Fibroblast of the aortic adventitia (primary cell): Measurements from ENCODE around the gene FIGNL2. TPM values are rescaled to one million over a fixed set of nuclear protein-coding genes. Genes with fewer than 3 reads are reported as not detected.
A peak's percentile ranks its signal among the peaks of the same experiment; 100 is the strongest.

Source experiments
- DNase-seq: peaks from one replicate; pipeline ENCODE4 v3.0.0-alpha.2; 2010; ENCODE audit warnings: low read depth
- H3K4me3 ChIP-seq: 2 replicates; pipeline ENCODE4 v1.5.1; 2011; ENCODE audit warnings: low read depth, mild to moderate bottlenecking, control low read depth, low read length, moderate library complexity
- total RNA-seq: library from RNA; depleted of rRNA; stranded (reverse); fragments of >200 nt; gene quantifications from 2 replicates; pipeline ENCODE4 v1.2.3, GENCODE V29; 2012; ENCODE audit warnings: low replicate concordance
- TF ChIP-seq, protein P1 (sequence below): IDR thresholded peaks from 2 replicates; pipeline ENCODE4 v1.5.1; 2011; ENCODE audit warnings: mild to moderate bottlenecking, low read length, control low read depth, inconsistent platforms; ENCODE audit not compliant: insufficient read depth

Gene FIGNL2
- total RNA-seq, 1 donor, result 0.18 TPM

DNA sequence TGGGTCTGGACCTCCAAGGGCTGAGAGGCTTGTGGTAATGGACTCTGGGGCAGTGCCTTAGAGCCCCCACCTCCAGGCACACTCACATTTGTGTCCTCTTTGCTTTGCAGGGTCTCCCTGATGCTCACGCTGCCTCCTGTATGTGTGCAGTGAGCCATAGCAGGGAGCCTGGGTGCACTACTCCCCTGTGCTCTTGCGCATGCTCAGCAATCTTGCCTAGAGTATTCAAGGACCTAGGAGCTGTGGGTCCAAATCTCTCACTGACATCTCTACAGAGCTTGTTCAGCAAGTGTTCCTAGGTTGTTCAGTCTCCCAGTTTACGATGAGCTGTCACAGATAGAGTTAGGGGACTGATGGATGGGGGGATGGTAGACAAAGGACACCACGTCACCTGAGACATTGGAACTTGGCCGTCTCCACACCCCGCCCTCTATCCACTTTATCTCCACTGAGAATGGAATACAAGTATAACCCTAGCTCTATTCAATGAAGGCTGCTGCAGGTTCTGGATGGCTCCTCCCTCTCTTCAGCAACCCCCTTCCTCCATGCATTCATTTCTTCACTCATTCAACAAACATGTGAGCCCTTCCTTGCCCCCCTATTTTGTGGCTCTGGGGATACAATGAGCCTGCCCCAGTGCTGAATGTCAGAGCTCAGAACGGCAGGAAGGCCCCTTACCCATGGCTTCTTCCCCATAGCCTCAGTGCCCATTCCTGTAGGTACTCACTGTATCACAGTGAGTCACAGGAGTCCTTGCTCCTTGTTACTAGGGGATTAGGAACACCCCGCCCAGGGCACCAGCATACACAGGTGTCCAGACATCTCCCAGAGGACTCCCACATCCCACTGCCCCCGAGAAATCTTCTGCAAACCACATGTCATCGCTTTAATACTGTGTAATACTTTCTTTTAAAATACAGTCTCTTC, 31.2 kb downstream of the FIGNL2 start:
- DNase-seq, result no peak
- TF ChIP-seq, protein P1, sequence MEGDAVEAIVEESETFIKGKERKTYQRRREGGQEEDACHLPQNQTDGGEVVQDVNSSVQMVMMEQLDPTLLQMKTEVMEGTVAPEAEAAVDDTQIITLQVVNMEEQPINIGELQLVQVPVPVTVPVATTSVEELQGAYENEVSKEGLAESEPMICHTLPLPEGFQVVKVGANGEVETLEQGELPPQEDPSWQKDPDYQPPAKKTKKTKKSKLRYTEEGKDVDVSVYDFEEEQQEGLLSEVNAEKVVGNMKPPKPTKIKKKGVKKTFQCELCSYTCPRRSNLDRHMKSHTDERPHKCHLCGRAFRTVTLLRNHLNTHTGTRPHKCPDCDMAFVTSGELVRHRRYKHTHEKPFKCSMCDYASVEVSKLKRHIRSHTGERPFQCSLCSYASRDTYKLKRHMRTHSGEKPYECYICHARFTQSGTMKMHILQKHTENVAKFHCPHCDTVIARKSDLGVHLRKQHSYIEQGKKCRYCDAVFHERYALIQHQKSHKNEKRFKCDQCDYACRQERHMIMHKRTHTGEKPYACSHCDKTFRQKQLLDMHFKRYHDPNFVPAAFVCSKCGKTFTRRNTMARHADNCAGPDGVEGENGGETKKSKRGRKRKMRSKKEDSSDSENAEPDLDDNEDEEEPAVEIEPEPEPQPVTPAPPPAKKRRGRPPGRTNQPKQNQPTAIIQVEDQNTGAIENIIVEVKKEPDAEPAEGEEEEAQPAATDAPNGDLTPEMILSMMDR, result no peak
- H3K4me3 ChIP-seq, result no peak overlapping the region

DNA sequence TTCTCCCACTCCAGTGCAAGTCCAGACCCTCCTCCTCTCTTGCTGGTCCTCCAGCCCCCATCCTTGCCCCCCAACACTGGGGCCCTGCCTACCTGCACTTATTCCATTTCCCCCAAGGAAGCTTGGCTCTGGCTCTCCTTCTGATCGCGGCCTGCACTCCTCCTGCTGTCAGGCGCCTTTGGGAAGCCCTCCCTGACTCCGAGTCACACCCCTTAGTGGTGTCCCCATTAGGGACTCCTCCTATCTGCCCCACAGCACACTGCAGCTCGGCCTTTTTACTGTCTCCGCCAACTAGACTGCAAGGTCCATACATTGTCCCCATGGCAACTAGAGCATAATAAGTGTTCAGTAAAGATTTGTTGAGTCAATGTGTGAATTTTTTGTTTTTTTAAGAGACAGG, 32.9 kb downstream of the FIGNL2 start:
- no peak overlapping the region for H3K4me3 ChIP-seq
- no peak for DNase-seq
- TF ChIP-seq, protein P1, result no peak

DNA sequence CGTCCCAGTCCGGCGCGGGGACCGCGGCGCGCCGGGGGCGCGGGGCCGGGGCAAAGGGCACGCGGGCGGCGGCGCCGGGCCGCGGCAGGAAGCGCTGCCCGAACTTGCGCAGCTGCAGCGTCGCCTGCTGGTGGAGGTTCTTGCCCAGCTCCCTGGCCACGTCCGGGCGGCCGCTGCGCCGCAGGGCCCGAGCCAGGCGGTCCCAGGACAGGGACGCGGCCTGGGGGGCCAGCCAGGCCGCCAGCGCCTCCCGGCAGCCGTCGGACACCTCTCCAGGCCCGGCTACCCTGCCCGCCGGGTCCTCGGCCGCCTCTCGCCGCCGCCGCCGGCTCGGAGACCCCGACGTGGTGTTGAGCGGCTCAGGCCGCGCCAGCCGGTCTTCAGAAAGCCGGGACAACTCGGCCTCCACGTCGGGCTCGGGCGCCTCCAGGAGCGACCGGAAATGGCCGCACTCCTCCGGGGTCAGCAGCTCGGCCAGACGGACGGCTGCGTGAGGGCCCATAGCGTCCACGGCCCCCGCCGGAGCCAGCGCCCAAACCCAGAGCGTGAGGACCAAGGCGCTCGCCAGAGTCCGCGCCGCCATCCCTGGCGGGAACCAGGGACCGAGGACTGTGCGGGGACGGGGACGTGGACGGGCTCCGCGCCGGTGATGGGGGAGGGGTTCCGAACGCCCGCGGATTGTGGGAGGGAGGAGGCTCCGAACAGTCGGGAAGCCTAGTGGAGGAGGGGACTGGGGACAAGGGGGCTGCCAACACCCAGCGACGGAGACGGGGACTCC, 34.0 kb downstream of the FIGNL2 start:
- TF ChIP-seq, protein P1, result peak; percentile 66
- DNase-seq, result peak; percentile 67
- H3K4me3 ChIP-seq, result peak overlapping the region; percentile 51

DNA sequence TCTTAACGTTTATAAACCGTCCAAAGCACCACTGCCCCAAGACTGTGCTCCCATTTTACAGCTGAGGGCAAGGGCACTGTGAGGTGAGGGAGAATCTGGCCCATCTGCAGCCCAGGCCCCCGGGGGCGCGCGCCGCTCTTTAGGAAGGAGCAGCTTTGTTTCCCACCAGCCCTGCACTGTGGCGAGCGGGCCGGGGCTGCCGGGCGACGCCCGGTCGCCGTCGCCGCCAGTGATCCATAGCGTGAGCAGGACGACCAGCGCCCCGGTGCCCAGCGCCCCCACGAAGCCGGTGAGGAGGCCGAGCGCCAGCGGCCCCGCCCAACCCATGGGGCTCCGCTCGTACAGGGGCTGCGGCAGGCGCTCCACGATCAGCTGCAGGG, 34.6 kb downstream of the FIGNL2 start:
- DNase-seq, result no peak
- peak overlapping the region; percentile 46 for H3K4me3 ChIP-seq
- TF ChIP-seq, protein P1, result no peak

DNA sequence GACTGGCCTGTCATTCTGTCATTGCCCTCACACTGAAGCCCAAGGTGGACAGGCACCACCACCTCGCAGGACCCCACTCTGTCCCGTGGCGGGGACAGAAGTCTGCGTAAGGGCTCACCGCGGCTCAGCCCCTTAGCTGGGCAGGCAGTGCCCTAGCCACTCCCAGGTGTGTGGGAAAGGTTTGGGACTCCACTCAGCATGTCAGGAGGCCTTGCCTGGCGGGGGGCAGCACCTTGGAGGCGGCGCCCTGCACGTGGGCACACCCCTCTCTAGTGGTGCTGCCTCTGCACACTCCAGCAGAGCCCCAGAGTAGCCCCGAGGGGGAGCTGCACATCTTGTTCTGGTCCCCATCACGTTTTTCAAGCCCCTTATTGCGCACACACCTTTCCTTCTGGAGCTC, 35.6 kb downstream of the FIGNL2 start:
- DNase-seq, result no peak
- TF ChIP-seq, protein P1, result no peak
- no peak overlapping the region for H3K4me3 ChIP-seq

DNA sequence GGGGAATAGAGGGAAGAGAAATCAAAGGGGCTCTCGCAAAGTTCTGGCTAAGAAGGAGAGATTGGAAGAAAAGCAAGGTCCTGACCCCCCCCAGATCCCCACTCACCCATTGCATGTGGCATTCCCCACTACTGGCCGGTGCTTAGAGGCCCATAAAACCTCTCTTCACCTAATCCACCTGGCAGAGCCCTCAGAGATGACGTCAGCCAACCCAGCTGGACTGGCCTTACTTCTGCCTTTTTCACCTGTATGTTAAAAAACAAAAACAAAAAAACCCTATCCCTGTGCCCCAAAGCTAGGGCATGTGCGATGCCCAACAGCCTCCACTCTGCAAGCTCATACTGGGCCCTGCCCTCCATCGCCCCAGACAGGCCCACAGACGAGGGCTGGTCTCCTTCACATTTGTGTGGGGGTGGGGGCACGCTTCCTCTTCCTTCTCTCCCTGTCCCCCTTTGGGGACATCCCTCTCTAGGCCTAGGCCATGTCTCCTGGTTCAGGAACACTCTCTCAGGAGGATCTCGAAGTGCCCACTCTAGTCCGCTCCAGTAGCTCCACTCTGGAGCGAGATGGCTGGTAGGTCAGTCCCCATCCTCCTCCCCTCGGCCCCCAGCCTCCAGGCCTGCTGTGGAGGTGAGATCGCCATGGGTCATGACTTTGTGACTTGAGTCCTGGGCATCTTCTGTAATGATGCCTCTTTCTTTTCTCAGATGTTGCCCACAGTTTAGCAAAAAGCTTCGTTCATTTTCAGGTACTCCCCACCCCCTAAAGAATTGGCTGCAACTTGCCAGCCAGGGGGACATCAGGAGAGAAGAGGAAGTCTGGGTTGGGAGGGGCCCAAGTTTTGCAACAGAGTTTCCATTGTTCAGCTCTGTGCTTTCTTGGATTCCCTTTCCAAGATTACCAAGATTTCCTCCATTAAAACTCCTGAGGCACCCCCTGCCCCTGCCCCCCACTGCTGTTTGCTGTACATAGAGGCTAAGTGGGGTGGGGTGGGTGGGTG, 37.0 kb downstream of the FIGNL2 start:
- DNase-seq, result no peak
- H3K4me3 ChIP-seq, result no peak overlapping the region
- TF ChIP-seq, protein P1, result no peak
